Stomach (tissue), 9 donors: Measurements from ENCODE around the gene EEFSEC. TPM values are rescaled to one million over a fixed set of nuclear protein-coding genes. Genes with fewer than 3 reads are reported as not detected.

Source experiments
- DNase-seq, 2 donors: peaks; one replicate each; pipeline versions ENCODE4 v3.0.0 to v3.0.0-alpha.2; 2013 to 2019
- H3K27ac ChIP-seq, 5 donors: fragments of 200-600 bp in 4 of 5; sonication (generic) in 4 of 5; one replicate each; pipeline ENCODE4 v1.5.1; 2013 to 2019; ENCODE audit warnings: mild to moderate bottlenecking in 1 of 5, moderate library complexity in 1 of 5
- H3K27me3 ChIP-seq, 3 donors: fragments of 200-600 bp; sonication (generic); one replicate each; pipeline ENCODE4 v1.5.1; 2017 to 2019; ENCODE audit warnings: mixed run types in 1 of 3
- H3K36me3 ChIP-seq, 4 donors: fragments of 200-600 bp; sonication (generic); 1 replicate in 3 of 4; 2 replicates in 1 of 4; pipeline ENCODE4 v1.5.1; 2016 to 2019
- H3K4me1 ChIP-seq, 4 donors: fragments of 200-600 bp; sonication (generic); one replicate each; pipeline ENCODE4 v1.5.1; 2016 to 2019
- H3K4me3 ChIP-seq, 4 donors: fragments of 200-600 bp; sonication (generic) in 3 of 4; one replicate each; pipeline ENCODE4 v1.5.1; 2016 to 2019; ENCODE audit warnings: mild to moderate bottlenecking in 1 of 4
- H3K9me3 ChIP-seq, 4 donors: fragments of 200-600 bp; sonication (generic); one replicate each; pipeline ENCODE4 v1.5.1; 2016 to 2019
- EP300 ChIP-seq: sonication (generic); formaldehyde crosslinking; IDR thresholded peaks from one replicate; pipeline ENCODE4 v1.6.1; 2017; ENCODE audit warnings: antibody characterized with exemption
- POLR2A ChIP-seq, 4 donors: fragments of 450-650 bp; IDR thresholded peaks; one replicate each; pipeline ENCODE4 v1.6.1; 2016; ENCODE audit warnings: antibody characterized with exemption in 4 of 4, control low read depth in 2 of 4, mild to moderate bottlenecking in 1 of 4, moderate library complexity in 1 of 4
- POLR2AphosphoS5 ChIP-seq, 3 donors: sonication (generic); formaldehyde crosslinking; IDR thresholded peaks; one replicate each; pipeline ENCODE4 v1.6.1; 2016; ENCODE audit warnings: antibody characterized with exemption in 3 of 3
- WGBS, 5 donors: extraction: QIAGEN DNeasy Blood & Tissue Kit in 3 of 5; methylation state at CpG; one replicate each; pipeline versions ENCODE4 v1.1.5 to v1.1.7; 2013 to 2018; 5-methylcytosine and 5-hydroxymethylcytosine counted together
- intact Hi-C: fragments of 100-400 bp; cut with DNase I; formaldehyde crosslinking; loops from one replicate; pipeline ENCODE4 v1.15.1; 2023; ENCODE audit warnings: low total_unique reads
- polyA plus RNA-seq, 3 donors: library from polyadenylated mRNA; stranded (reverse); fragments of 200-250 nt; gene quantifications; one replicate each; pipeline ENCODE4 v1.2.3, GENCODE V29; 2013
- total RNA-seq, 5 donors: library from RNA; depleted of rRNA; stranded (reverse); fragments of >200 nt; gene quantifications; one replicate each; pipeline versions ENCODE4 v1.1.0 to v1.2.3, GENCODE V29; 2014 to 2016
- TF ChIP-seq, protein P1 (sequence below), 7 experiments: fragments of 450-650 bp in 4 of 7; fragments of 200-600 bp in 3 of 7; sonication (generic) in 3 of 7; IDR thresholded peaks; one replicate each; pipeline ENCODE4 v1.5.1; 2016 to 2019; ENCODE audit warnings: antibody characterized with exemption in 7 of 7, control low read depth in 2 of 7, mild to moderate bottlenecking in 1 of 7
- donor health status: healthy with polysubstance abuse.
- donor health status: Bipolar disorder and iron deficiency.
- donor health status: healthy.

EEFSEC gene
- total and polyA plus RNA-seq, 8 donors, result 5.0 to 39.1 (median 13.2) TPM

DNA sequence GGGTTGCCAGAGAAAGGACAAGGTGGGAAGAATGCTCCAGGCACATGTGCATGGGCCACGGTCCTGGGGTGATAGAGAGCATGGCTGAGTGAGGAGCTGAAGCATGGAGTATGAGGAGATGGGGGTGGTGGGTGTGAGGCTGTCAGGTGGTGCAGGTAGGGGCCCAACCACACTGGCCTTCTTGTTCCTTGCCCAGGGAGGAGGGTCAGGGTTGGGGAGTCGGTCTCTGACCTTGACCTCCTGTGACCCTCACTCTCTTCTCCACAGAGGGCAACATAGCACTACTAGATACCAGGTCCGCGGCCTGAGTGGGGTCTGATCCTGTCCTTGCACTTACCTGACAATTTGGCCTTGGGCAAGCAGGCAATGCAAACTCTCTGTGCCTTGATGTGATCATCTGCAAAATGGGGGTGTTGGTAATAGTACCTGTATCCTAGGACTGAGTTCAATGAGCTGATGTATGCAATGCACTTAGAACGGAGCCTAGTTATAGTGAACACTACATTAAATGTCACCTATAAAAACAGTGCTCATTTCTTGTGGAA is 75.2 kb downstream of the EEFSEC start:
- no peak for DNase-seq
- Histone ChIP-seq H3K36me3 (no peaks in the 10 kb centered on the region), H3K4me1 (peaks cover 0 to 30% (median 11%) of the 10 kb centered on the region in 4 donors), H3K27me3 (no peaks in the 10 kb centered on the region), H3K27ac (no peak overlapping the region), H3K4me3 (no peak overlapping the region), H3K9me3 (peaks cover 0 to under 1% (median 0%) of the 10 kb centered on the region in 4 donors)
- WGBS, 5 donors, result 93 to 97% (median 95%) methylated on average over 5 of the region's 5 CpGs
- intact Hi-C loops, result no loop called here
- TF ChIP-seq POLR2A (IDR thresholded peaks at IDR 0.05), result no peak
- TF ChIP-seq POLR2AphosphoS5 (IDR thresholded peaks at IDR 0.05), result no peak
- TF ChIP-seq, protein P1, sequence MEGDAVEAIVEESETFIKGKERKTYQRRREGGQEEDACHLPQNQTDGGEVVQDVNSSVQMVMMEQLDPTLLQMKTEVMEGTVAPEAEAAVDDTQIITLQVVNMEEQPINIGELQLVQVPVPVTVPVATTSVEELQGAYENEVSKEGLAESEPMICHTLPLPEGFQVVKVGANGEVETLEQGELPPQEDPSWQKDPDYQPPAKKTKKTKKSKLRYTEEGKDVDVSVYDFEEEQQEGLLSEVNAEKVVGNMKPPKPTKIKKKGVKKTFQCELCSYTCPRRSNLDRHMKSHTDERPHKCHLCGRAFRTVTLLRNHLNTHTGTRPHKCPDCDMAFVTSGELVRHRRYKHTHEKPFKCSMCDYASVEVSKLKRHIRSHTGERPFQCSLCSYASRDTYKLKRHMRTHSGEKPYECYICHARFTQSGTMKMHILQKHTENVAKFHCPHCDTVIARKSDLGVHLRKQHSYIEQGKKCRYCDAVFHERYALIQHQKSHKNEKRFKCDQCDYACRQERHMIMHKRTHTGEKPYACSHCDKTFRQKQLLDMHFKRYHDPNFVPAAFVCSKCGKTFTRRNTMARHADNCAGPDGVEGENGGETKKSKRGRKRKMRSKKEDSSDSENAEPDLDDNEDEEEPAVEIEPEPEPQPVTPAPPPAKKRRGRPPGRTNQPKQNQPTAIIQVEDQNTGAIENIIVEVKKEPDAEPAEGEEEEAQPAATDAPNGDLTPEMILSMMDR (IDR thresholded peaks at IDR 0.05), result no peak
- TF ChIP-seq EP300, result no peak

DNA sequence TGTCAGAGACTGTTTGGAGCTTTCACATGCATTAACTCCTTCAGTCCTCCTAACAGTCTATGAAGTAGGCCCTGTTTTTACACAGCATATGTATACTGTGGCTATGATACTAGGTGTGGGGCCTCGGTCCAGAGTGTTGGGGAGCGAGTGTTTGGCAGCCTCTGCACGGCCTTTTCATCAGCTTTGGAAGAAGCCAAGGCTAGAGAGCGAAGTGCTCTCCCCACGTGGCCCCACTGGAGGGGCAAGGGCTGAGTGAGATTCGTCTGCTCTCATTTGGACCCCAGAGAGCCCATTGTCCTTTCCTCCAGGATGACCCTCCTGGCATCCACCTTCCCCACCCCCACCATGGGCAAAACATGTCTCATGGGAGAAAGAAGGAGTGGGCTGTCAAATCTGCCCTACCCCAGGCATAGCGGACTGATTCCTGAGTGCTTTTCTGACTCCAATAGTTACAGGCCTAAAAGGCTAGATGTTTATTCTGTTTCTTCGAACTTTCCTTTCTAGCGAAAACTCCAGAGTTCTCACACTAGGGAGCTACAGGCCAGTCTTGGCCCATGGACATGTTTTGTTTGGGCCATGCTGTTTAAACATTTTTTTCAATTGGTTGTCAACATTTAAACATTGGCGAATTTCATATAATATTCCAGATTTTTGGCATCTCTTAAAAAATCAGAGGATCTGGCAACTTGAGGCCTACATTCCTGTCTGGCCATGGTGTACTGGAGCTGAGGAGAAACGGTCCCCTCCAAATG is 76.0 kb downstream of the EEFSEC start:
- H3K4me3 ChIP-seq, result no peak overlapping the region
- intact Hi-C loops, result no loop called here
- peak overlapping the region in 1 of 5 donors; percentile 38 for H3K27ac ChIP-seq
- H3K4me1 ChIP-seq, result peaks cover 0 to 33% (median 11%) of the 10 kb centered on the region in 4 donors
- H3K9me3 ChIP-seq, result no peaks in the 10 kb centered on the region
- H3K36me3 ChIP-seq, result no peaks in the 10 kb centered on the region
- 79 to 88% (median 85%) methylated on average over 11 of the region's 11 CpGs for WGBS, 5 donors
- no peak for TF ChIP-seq POLR2AphosphoS5 (IDR thresholded peaks at IDR 0.05)
- no peak for TF ChIP-seq EP300
- TF ChIP-seq, protein P1 (IDR thresholded peaks at IDR 0.05), result no peak
- TF ChIP-seq POLR2A (IDR thresholded peaks at IDR 0.05), result no peak
- DNase-seq, result peak in 1 of 2 donors; percentile 44
- no peaks in the 10 kb centered on the region for H3K27me3 ChIP-seq

DNA sequence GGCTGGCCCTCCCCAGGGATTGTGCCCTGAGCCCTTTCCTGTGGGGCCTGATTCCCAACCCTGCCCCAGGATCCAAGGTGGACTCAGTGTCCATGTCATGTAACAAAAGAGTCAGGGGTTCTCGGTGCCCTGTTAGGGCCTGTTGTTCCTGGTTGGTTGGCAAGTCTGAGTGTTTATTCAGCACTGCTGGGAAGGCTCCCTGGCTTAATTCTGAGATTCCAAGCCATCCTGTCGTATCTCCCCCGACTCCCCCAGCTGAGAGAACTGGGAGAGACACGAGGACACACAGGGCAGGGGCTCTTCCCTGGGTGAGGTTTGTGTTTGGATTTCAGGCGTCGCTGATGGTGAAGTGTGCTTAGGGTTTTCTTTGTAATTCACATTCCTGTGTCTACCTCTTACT is 78.3 kb downstream of the EEFSEC start:
- TF ChIP-seq POLR2AphosphoS5 (IDR thresholded peaks at IDR 0.05) (no peak), EP300 (no peak)
- TF ChIP-seq, protein P1 (IDR thresholded peaks at IDR 0.05), result no peak
- peaks cover 0 to 56% (median 19%) of the 10 kb centered on the region in 4 donors for H3K4me1 ChIP-seq
- H3K36me3 ChIP-seq, result no peaks in the 10 kb centered on the region
- H3K27me3 ChIP-seq, result no peaks in the 10 kb centered on the region
- H3K4me3 ChIP-seq, result no peak overlapping the region
- intact Hi-C loops, result no loop called here
- DNase-seq, result no peak
- H3K27ac ChIP-seq, result peak overlapping the region in 1 of 5 donors; percentile 24
- H3K9me3 ChIP-seq, result no peaks in the 10 kb centered on the region
- 60 to 79% (median 70%) methylated on average over 4 to 6 of the region's 6 CpGs for WGBS, 5 donors

DNA sequence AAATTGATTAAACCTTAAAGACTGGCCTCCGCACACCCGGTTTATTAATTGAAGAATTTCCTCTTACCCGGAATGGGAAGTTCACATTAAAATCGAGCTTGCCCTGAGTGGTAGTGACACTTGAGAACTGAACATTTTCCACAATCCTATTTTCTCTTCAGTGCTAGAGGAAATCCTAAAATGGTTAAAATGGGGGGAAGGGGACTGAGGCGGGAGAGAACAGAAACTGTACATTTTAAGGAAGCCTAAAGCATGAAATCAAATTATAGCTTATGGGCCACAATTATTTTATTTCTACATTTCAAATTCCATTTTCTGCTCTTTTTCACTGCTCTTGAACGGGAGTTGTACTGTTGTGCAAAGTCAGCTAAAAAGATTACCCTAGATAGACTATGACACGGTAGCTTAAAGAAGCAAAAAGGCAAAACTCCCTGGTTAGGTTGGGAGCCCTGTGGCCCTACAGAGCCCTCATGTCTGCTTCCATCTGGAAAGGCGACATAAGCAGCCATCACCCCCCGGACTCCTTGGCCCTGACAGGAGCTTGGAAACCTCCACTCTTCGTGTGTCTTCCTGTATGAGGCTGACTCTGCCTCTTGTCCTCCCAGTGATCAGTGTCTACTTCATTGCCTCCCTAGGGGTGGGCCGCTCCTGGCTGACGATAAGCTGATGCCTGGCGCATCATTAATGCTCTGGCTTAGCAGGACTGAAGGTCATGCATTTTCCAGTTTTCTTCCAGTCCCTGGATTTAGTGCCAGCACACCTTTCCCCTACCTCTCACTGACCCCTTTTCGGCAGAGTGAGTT is 79.3 kb downstream of the EEFSEC start:
- no peaks in the 10 kb centered on the region for H3K27me3 ChIP-seq
- no peak for TF ChIP-seq POLR2AphosphoS5 (IDR thresholded peaks at IDR 0.05)
- DNase-seq, result no peak
- H3K9me3 ChIP-seq, result no peaks in the 10 kb centered on the region
- H3K36me3 ChIP-seq, result no peaks in the 10 kb centered on the region
- 63 to 89% (median 80%) methylated on average over 14 of the region's 14 CpGs for WGBS, 5 donors
- peaks cover under 1 to 64% (median 23%) of the 10 kb centered on the region in 4 donors for H3K4me1 ChIP-seq
- no peak overlapping the region for H3K4me3 ChIP-seq
- no peak overlapping the region for H3K27ac ChIP-seq
- intact Hi-C loops, result no loop called here
